Right atrium auricular region (tissue), 2 donors: ENCODE results near the gene SYNDIG1. TPM values are rescaled to one million over a fixed set of nuclear protein-coding genes. Genes with fewer than 3 reads are reported as not detected.

ENCODE experiments used
- DNase-seq: peaks from one replicate; pipeline ENCODE4 v3.0.0-alpha.2; 2019; ENCODE audit warnings: low spot score
- H3K27ac ChIP-seq, 2 donors: fragments of 200-600 bp; sonication (generic); 1 replicate in 1 of 2; 2 replicates in 1 of 2; pipeline ENCODE4 v1.5.1; 2016 to 2019
- H3K27me3 ChIP-seq, 2 donors: fragments of 200-600 bp; sonication (generic); one replicate each; pipeline versions ENCODE4 v1.5.1 to v1.6.0; 2017 to 2019
- H3K36me3 ChIP-seq: fragments of 200-600 bp; sonication (generic); one replicate; pipeline ENCODE4 v1.5.1; 2016
- H3K4me1 ChIP-seq, 2 donors: fragments of 200-600 bp; sonication (generic); one replicate each; pipeline versions ENCODE4 v1.5.1 to v1.6.0; 2017 to 2019
- H3K4me3 ChIP-seq, 2 donors: fragments of 200-600 bp; sonication (generic); 1 replicate in 1 of 2; 2 replicates in 1 of 2; pipeline ENCODE4 v1.5.1; 2017 to 2019; ENCODE audit warnings: mild to moderate bottlenecking in 1 of 2, moderate library complexity in 1 of 2
- H3K9me3 ChIP-seq, 2 donors: fragments of 200-600 bp; sonication (generic); one replicate each; pipeline ENCODE4 v1.5.1; 2019
- total RNA-seq, 2 donors: library from RNA; depleted of rRNA; stranded (reverse); fragments of >200 nt; gene quantifications; one replicate each; pipeline ENCODE4 v1.1.0, GENCODE V29; 2016
- TF ChIP-seq, protein P1 (sequence below), 2 donors: fragments of 200-600 bp; sonication (generic); IDR thresholded peaks; one replicate each; pipeline ENCODE4 v1.5.1; 2019; ENCODE audit warnings: antibody characterized with exemption in 2 of 2

SYNDIG1 gene
- total RNA-seq, 2 donors from 2014 or later = 21.7 to 38.1 TPM

DNA sequence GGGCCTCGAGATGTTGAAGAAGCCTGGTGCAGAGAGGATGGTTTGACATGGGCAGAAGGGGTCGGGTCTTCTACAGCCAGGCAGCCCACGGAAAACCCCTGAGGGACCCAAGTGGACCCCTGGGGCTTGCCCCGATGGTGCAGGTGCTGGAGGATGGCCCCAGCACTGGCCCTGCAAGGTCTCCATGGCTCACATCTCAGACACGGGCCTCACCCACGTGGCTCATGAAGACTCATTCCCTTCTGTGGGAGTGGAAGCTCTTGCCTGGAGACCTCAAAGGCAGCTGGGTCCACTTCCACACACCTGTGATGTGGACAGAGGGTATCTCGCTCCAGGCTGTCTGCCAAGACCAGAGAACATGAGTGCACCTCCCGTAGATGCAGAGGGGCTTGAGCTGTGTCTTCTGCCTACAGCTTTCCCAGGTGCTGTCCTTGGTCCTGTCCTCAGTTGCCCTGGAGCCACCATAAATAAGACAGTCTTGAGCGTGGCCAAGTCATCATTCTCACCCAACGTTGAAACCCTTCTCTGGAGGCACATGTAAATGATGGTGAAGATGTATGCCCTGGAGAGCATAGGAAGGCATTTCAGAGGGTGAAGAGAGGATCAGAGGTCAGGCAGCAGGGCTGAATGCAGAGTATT, 108.0 kb downstream of the SYNDIG1 start:
- Histone ChIP-seq H3K27ac (no peak overlapping the region), H3K4me1 (no peaks in the 10 kb centered on the region), H3K4me3 (no peak overlapping the region), H3K9me3 (no peaks in the 10 kb centered on the region), H3K36me3 (no peaks in the 10 kb centered on the region), H3K27me3 (no peaks in the 10 kb centered on the region)
- no peak for DNase-seq
- TF ChIP-seq, protein P1, sequence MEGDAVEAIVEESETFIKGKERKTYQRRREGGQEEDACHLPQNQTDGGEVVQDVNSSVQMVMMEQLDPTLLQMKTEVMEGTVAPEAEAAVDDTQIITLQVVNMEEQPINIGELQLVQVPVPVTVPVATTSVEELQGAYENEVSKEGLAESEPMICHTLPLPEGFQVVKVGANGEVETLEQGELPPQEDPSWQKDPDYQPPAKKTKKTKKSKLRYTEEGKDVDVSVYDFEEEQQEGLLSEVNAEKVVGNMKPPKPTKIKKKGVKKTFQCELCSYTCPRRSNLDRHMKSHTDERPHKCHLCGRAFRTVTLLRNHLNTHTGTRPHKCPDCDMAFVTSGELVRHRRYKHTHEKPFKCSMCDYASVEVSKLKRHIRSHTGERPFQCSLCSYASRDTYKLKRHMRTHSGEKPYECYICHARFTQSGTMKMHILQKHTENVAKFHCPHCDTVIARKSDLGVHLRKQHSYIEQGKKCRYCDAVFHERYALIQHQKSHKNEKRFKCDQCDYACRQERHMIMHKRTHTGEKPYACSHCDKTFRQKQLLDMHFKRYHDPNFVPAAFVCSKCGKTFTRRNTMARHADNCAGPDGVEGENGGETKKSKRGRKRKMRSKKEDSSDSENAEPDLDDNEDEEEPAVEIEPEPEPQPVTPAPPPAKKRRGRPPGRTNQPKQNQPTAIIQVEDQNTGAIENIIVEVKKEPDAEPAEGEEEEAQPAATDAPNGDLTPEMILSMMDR (IDR thresholded peaks at IDR 0.05) = no peak

- no peak overlapping the region for H3K27ac ChIP-seq
- no peak for DNase-seq
- TF ChIP-seq, protein P1 (IDR thresholded peaks at IDR 0.05) = no peak
Measured at GRCh38 chr20:24578567-24579415, 109.4 kb downstream of the SYNDIG1 start.

GRCh38 chr20:24579475-24579874, 110.0 kb downstream of the SYNDIG1 start:
- Histone ChIP-seq H3K4me3 (no peak overlapping the region), H3K4me1 (no peaks in the 10 kb centered on the region), H3K27ac (no peak overlapping the region), H3K36me3 (no peaks in the 10 kb centered on the region), H3K27me3 (no peaks in the 10 kb centered on the region), H3K9me3 (no peaks in the 10 kb centered on the region)
- TF ChIP-seq, protein P1 (IDR thresholded peaks at IDR 0.05) = no peak
- DNase-seq = no peak

More at GRCh38 chr20:24578567-24579415, 109.4 kb downstream of the SYNDIG1 start:
- Histone ChIP-seq H3K4me1 (no peaks in the 10 kb centered on the region), H3K9me3 (no peaks in the 10 kb centered on the region), H3K27me3 (no peaks in the 10 kb centered on the region), H3K4me3 (no peak overlapping the region), H3K36me3 (no peaks in the 10 kb centered on the region)

GRCh38 chr20:24580006-24580405, 110.6 kb downstream of the SYNDIG1 start:
- Histone ChIP-seq H3K36me3 (no peaks in the 10 kb centered on the region), H3K4me1 (no peaks in the 10 kb centered on the region), H3K27me3 (no peaks in the 10 kb centered on the region), H3K27ac (no peak overlapping the region), H3K4me3 (no peak overlapping the region), H3K9me3 (no peaks in the 10 kb centered on the region)
- TF ChIP-seq, protein P1 (IDR thresholded peaks at IDR 0.05) = no peak
- DNase-seq = no peak

GRCh38 chr20:24580855-24581254, 111.4 kb downstream of the SYNDIG1 start:
- no peak overlapping the region for H3K27ac ChIP-seq
- TF ChIP-seq, protein P1 (IDR thresholded peaks at IDR 0.05) = no peak
- no peak overlapping the region for H3K4me3 ChIP-seq
- no peak for DNase-seq
- no peaks in the 10 kb centered on the region for H3K4me1 ChIP-seq
- no peaks in the 10 kb centered on the region for H3K9me3 ChIP-seq
- no peaks in the 10 kb centered on the region for H3K27me3 ChIP-seq
- H3K36me3 ChIP-seq = no peaks in the 10 kb centered on the region
